SH-SY5Y (cell line): ENCODE measurements around the gene FCRL2.

Experiments
- GATA2 ChIP-seq: IDR thresholded peaks from 2 replicates; pipeline ENCODE4 v1.6.1; 2011; ENCODE audit warnings: mild to moderate bottlenecking, low read depth, low read length
- GATA3 ChIP-seq: IDR thresholded peaks from 2 replicates; pipeline ENCODE4 v1.6.1; 2011; ENCODE audit warnings: low read depth, mild to moderate bottlenecking, low read length, moderate library complexity

The FCRL2 gene

GRCh38 chr1:157724537-157725220 is 52.3 kb downstream of the FCRL2 start:
- no peak for TF ChIP-seq GATA2
- no peak for TF ChIP-seq GATA3

GRCh38 chr1:157723157-157723556 is 53.8 kb downstream of the FCRL2 start:
- TF ChIP-seq GATA2, result no peak
- TF ChIP-seq GATA3, result no peak

DNA sequence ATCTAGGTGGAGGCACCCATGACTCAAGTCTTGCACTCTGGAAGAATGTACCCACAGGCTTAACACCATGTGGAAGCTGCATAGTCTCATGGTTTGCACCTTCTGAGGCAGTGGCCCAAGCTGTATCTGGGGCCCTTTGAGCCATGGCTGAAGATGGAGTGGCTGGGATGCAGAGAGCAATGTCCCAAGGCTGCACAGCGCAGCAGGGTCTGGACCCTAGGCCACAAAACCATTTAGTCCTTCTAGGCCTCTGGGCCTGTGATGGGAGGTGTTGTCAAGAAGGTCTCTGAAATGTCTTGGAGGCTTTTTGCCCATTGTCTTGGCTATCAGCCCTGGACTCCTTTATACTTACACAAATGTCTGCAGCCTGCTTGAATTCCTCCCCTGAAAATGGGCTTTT is 54.9 kb downstream of the FCRL2 start:
- TF ChIP-seq GATA3, result no peak
- no peak for TF ChIP-seq GATA2

DNA sequence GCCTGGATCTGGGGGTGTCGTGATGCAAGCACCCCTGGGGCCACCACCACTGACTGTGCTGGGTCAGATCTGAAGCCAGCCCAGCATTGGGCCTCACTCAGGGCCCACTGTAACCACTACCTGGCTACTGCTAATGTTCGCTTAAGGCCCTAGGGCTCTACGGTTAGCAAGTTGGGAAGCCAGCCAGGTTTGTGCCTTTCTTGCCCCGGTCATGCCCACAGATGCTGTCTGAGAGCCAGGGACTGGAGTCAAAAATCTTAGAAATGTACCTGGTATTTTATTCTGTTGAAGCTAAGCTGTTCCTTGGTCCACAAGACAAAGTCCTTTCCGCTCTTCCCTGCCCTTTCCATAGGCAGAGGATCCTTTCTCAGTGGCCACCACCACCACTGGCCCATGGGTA is 61.2 kb downstream of the FCRL2 start:
- no peak for TF ChIP-seq GATA2
- TF ChIP-seq GATA3, result no peak

DNA sequence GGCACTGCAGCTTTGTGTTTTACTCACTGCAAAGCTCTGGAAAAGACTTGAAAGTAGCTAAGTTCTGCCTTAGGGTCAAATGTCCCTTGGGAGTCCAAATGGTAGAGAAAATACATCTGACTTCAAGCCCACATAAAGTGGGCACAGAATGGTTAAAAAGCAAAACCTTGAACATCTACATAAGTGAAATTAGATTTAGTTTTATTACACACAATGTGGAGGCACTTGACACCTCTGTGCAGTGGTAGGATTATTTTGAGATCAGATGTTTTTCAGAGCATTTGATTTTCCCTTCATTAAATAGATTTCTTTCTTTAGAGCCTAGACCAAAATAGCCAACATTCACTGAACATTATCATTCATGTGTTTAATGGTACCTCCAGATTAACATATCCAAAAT is 65.1 kb downstream of the FCRL2 start:
- no peak for TF ChIP-seq GATA3
- no peak for TF ChIP-seq GATA2

- TF ChIP-seq GATA3, result no peak
- no peak for TF ChIP-seq GATA2
Observed at GRCh38 chr1:157704878-157705277, 72.1 kb downstream of the FCRL2 start.

DNA sequence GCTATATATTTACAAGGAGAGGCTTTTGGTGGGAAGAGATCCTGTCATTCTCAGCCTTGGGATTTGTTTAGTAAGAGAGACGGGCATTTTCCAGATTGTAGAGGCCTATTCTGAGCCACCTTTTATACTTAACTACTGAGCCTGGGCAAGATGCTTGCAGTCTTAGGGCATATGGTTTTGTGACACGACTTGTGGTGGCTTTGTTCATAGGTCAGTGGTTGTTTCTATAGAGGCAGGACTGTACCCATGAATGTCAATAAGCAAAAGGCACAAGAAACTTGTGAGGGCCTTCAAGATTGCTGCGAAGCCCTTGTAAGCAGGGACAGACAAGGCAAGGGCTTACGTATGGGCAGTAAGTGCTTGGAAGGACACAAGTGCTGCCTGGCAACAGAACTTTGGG is 73.0 kb downstream of the FCRL2 start:
- TF ChIP-seq GATA3, result no peak
- TF ChIP-seq GATA2, result no peak

GRCh38 chr1:157702308-157702825 is 74.6 kb downstream of the FCRL2 start:
- TF ChIP-seq GATA2, result no peak

DNA sequence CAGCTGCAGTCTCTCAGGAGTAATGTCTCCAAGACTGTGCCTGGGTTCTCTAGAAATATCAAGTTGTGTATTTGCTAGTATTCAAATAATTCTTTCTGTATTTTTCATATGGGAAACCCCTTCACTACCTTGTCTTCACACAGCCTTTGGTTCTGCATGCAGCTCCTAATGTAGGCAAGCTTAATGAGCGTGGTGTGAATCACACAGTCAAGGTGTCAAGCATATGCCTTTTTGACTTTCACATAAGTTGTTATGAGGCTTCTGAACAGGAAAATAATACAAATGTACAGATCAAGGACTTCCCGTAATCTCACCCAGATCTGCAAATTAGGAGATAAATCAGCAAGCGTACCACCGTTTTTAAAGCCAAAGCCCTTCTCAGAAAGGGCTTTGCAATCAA is 76.2 kb downstream of the FCRL2 start, which contains the start of gene FCRL3:
FCRL3 (minus strand) TSS at position 38 of the 400 bp plus-strand sequence. CDS start 280 bp downstream, outside the sequence.
- TF ChIP-seq GATA3, result no peak

DNA sequence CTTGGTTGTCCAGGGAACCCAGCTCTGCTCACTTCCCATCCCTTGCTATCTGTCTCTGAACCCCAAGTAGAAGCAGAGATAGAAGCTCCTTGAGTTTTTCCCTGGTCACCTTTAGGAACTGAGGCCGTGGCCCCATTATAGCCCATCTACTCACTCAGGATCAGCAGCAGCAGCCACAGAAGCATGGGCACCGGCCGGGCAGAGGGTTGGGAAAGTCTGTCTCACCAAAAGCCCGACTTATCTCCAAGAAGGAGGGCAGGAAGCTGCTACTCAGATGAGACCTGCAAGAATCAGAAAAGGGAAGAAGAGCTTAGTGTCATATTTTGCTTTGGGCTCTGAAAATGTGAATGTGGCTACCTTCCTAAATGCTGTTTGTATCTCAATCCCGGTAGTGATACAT is 76.6 kb downstream of the FCRL2 start:
- TF ChIP-seq GATA3 (no peak), GATA2 (no peak)

DNA sequence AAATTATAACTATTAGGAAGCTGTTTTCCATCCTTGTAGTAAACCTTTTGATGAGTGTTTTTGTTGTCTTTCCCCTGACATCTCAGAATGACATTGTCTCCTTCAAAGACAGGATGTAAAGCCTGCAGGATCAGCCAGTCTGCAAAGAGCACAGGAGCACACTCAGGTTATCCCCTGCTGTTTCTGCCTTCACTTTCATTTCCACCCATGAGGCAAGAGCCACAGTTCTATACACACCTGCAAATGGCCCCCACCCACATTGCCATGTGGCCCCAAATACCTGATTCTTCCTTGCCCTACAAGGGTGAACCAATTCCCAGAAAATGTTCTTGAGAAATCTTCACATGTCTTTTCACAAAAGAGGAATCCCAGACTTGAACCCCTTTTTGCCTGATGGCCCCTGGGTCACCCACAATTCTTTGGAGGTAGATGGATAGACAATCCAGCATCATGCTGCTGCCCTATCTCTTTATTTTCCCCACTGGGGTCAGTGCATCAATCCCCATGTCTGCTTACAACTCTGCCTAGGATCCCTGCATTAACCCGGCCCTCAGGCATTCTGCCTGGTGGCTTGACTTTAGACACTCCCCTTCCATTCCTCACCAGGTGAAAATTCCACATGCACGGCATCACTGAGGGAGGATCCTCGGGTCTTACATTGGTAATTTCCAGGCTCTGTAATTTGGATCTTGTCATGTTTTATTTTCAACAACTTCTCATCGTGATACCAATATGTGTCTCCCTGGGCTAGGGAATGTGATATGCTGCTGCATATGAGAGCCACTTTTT is 79.0 kb downstream of the FCRL2 start:
- TF ChIP-seq GATA2 (no peak), GATA3 (no peak)

DNA sequence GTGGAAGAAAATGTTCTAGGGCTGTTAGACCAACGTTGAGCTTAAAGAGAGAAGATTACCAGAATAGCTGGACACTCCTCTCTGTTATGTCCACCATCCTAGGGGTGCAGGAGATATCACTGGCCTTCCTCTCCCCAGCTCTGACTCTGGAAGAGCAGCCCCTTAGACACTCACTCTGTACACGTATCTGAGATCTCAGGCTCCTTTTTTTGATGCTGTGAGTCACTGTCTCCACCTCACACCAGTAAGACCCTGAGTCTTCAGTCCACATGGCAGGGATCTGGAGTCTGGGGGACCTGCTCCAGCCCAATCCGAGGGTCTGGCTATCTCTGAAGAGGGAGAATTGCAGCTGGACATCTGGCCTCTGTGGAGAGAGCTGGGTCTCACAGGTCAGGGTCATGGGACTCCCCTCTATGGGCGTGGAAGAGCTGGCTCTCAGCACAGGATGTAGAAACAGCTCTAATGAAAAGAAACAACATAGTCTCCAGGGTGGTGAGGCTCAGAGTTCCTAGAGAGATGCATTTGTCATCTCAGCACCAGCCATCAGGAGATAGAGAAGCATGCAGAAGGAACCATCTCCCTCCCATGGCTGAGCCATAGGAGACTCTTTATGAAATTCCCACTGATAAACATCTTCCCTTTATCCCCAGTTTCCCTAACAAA is 79.8 kb downstream of the FCRL2 start:
- TF ChIP-seq GATA2, result no peak
- no peak for TF ChIP-seq GATA3
